Nasal cavity respiratory epithelium epithelial cell of viscerocranial mucosa (primary cell): ENCODE data around the gene EFCAB7. TPM values are rescaled to one million over a fixed set of nuclear protein-coding genes. Genes with fewer than 3 reads are reported as not detected.

Source experiments
- total RNA-seq: library from RNA; depleted of rRNA; stranded (reverse); fragments of >200 nt; gene quantifications from 2 replicates; pipeline ENCODE4 v1.2.3, GENCODE V29; 2014

The EFCAB7 gene
- total RNA-seq, result 3.4 and 6.3 TPM in 2 replicates

GRCh38 chr1:63522891-63523728 is at the start of gene EFCAB7, which contains the start of gene ITGB3BP:
Gene EFCAB7 (plus strand): TSS chr1:63523525. CDS start chr1:63525573, 2,048 bp downstream.
Gene ITGB3BP (minus strand): TSS chr1:63523225. CDS start chr1:63523133, 92 bp downstream.

GRCh38 chr1:63593303-63593885 is 70.1 kb downstream of the EFCAB7 start, which contains the start of gene PGM1:
Gene PGM1 (plus strand): TSS chr1:63593411. CDS start chr1:63593489, 78 bp downstream.

Other genes with a start within 250 kb of the EFCAB7 start
- gene FOXD3, start 201.0 kb upstream of the EFCAB7 start, total RNA-seq, result not detected in 2 replicates
- gene ALG6, start 155.9 kb upstream of the EFCAB7 start, total RNA-seq, result 14.7 and 19.1 TPM in 2 replicates
- gene ITGB3BP, start 300 bp upstream of the EFCAB7 start, total RNA-seq, result 18.1 and 22.8 TPM in 2 replicates
- 54.0 and 90.6 TPM in 2 replicates for gene PGM1, start 69.9 kb downstream of the EFCAB7 start, total RNA-seq